Activated naive CD8-positive, alpha-beta T cell treated with anti-CD3 and anti-CD28 coated beads, Interleukin-2, amount 10 ng/mL, durations not matched to agents 7 days and 5 days (primary cell): ENCODE data around the gene RASAL1. TPM values are rescaled to one million over a fixed set of nuclear protein-coding genes. Genes with fewer than 3 reads are reported as not detected.

Experiments used
- ATAC-seq: fragments of 150-1000 bp; cut with Tn5 transposase; one replicate; pipeline ENCODE4 v1.10.0; 2021; ENCODE audit warnings: low read depth, moderate library complexity
- POLR2A ChIA-PET: fragments of 350-600 bp; sonication (Branson Sonifier 250); formaldehyde crosslinking; loops from one replicate; lab custom pipeline; 2021; ENCODE audit warnings: antibody characterized with exemption; lab: Charles Lee
- DNase-seq: peaks from one replicate; pipeline ENCODE4 v3.0.0; 2021
- H3K27ac Mint-ChIP-seq: one replicate; pipeline ENCODE4 v1.8.0; 2022; ENCODE audit warnings: mild to moderate bottlenecking, mixed read lengths
- H3K27me3 Mint-ChIP-seq: one replicate; pipeline ENCODE4 v1.8.0; 2022; ENCODE audit warnings: mild to moderate bottlenecking, moderate library complexity, mixed read lengths
- H3K36me3 Mint-ChIP-seq: one replicate; pipeline ENCODE4 v1.8.0; 2021; ENCODE audit warnings: mild to moderate bottlenecking, mixed read lengths
- H3K4me1 Mint-ChIP-seq: one replicate; pipeline ENCODE4 v1.8.0; 2021; ENCODE audit warnings: mixed read lengths
- H3K4me3 Mint-ChIP-seq: one replicate; pipeline ENCODE4 v1.8.0; 2022; ENCODE audit warnings: mild to moderate bottlenecking, moderate library complexity, mixed read lengths
- H3K9me3 Mint-ChIP-seq: one replicate; pipeline ENCODE4 v1.8.0; 2021; ENCODE audit warnings: mixed read lengths
- total RNA-seq, 2 experiments: library from RNA; stranded (reverse); gene quantifications; one replicate each; pipeline ENCODE4 v1.2.3, GENCODE V29; 2021

The RASAL1 gene
- total RNA-seq, 2 experiments from 2014 or later: 1.0 to 2.3 TPM

- no peaks in the 10 kb centered on the region for H3K9me3 Mint-ChIP-seq
- H3K27ac Mint-ChIP-seq: no peak overlapping the region
- peaks cover 9% of the 10 kb centered on the region for H3K4me1 Mint-ChIP-seq
- peaks cover 6% of the 10 kb centered on the region for H3K27me3 Mint-ChIP-seq
- H3K4me3 Mint-ChIP-seq: no peak overlapping the region
- POLR2A ChIA-PET: no interaction called here
- ATAC-seq (no peak), DNase-seq (no peak)
- no peaks in the 10 kb centered on the region for H3K36me3 Mint-ChIP-seq
These were observed 33.8 kb downstream of the RASAL1 start for GRCh38 chr12:113101751-113102150.

GRCh38 chr12:113099764-113100163, 35.8 kb downstream of the RASAL1 start:
- H3K4me1 Mint-ChIP-seq: peaks cover 5% of the 10 kb centered on the region
- H3K9me3 Mint-ChIP-seq: no peaks in the 10 kb centered on the region
- no peaks in the 10 kb centered on the region for H3K36me3 Mint-ChIP-seq
- DNase-seq: no peak
- no peak overlapping the region for H3K27ac Mint-ChIP-seq
- POLR2A ChIA-PET: no interaction called here
- peaks cover 6% of the 10 kb centered on the region for H3K27me3 Mint-ChIP-seq
- no peak overlapping the region for H3K4me3 Mint-ChIP-seq
- ATAC-seq: no peak

GRCh38 chr12:113099364-113099763, 36.2 kb downstream of the RASAL1 start:
- Mint-ChIP-seq H3K9me3 (no peaks in the 10 kb centered on the region), H3K4me1 (peaks cover 5% of the 10 kb centered on the region), H3K4me3 (no peak overlapping the region), H3K36me3 (no peaks in the 10 kb centered on the region), H3K27me3 (peaks cover 6% of the 10 kb centered on the region), H3K27ac (no peak overlapping the region)
- POLR2A ChIA-PET: interaction anchor here (0.5 kb wide), 1 partner anchor 24 kb away, joined by 3 read pairs; no protein-coding TSS in a partner anchor
- no peak for ATAC-seq
- DNase-seq: no peak

- peak; percentile 75 for DNase-seq
- Mint-ChIP-seq H3K27me3 (peaks cover 2% of the 10 kb centered on the region), H3K9me3 (no peaks in the 10 kb centered on the region), H3K4me3 (no peak overlapping the region), H3K27ac (no peak overlapping the region), H3K36me3 (no peaks in the 10 kb centered on the region), H3K4me1 (peaks cover 2% of the 10 kb centered on the region)
- POLR2A ChIA-PET: interaction anchor here (0.5 kb wide), 1 partner anchor 25 kb away, joined by 3 read pairs; no protein-coding TSS in a partner anchor
- ATAC-seq: peak; percentile 64
These were observed 37.0 kb downstream of the RASAL1 start for GRCh38 chr12:113098441-113099028.

GRCh38 chr12:113097716-113098440, 37.7 kb downstream of the RASAL1 start:
- no peak overlapping the region for H3K27ac Mint-ChIP-seq
- no peaks in the 10 kb centered on the region for H3K36me3 Mint-ChIP-seq
- DNase-seq (no peak), ATAC-seq (no peak)
- POLR2A ChIA-PET: no interaction called here
- H3K27me3 Mint-ChIP-seq: peaks cover 2% of the 10 kb centered on the region
- no peak overlapping the region for H3K4me3 Mint-ChIP-seq
- H3K4me1 Mint-ChIP-seq: peaks cover 2% of the 10 kb centered on the region
- no peaks in the 10 kb centered on the region for H3K9me3 Mint-ChIP-seq

- POLR2A ChIA-PET: interaction anchor here (0.7 kb wide), 1 partner anchor 57 kb away, joined by 5 read pairs; no protein-coding TSS in a partner anchor
- no peaks in the 10 kb centered on the region for H3K36me3 Mint-ChIP-seq
- H3K27me3 Mint-ChIP-seq: peaks cover 6% of the 10 kb centered on the region
- ATAC-seq (no peak), DNase-seq (no peak)
- H3K9me3 Mint-ChIP-seq: no peaks in the 10 kb centered on the region
- H3K27ac Mint-ChIP-seq: no peak overlapping the region
- no peak overlapping the region for H3K4me3 Mint-ChIP-seq
- H3K4me1 Mint-ChIP-seq: peaks cover 4% of the 10 kb centered on the region
These were observed 38.7 kb downstream of the RASAL1 start for GRCh38 chr12:113096675-113097461.

GRCh38 chr12:113095405-113095804, 40.2 kb downstream of the RASAL1 start:
- POLR2A ChIA-PET: no interaction called here
- H3K9me3 Mint-ChIP-seq: no peaks in the 10 kb centered on the region

GRCh38 chr12:113094738-113095137, 40.8 kb downstream of the RASAL1 start:
- H3K27ac Mint-ChIP-seq: no peak overlapping the region
- peaks cover 12% of the 10 kb centered on the region for H3K4me1 Mint-ChIP-seq
- H3K4me3 Mint-ChIP-seq: no peak overlapping the region
- POLR2A ChIA-PET: interaction anchor here (0.5 kb wide), 1 partner anchor 33 kb away, joined by 5 read pairs; no protein-coding TSS in a partner anchor
- DNase-seq: no peak
- no peaks in the 10 kb centered on the region for H3K36me3 Mint-ChIP-seq
- no peaks in the 10 kb centered on the region for H3K9me3 Mint-ChIP-seq
- ATAC-seq: no peak
- H3K27me3 Mint-ChIP-seq: peaks cover 4% of the 10 kb centered on the region

More at GRCh38 chr12:113095405-113095804, 40.2 kb downstream of the RASAL1 start:
- Mint-ChIP-seq H3K4me1 (peaks cover 7% of the 10 kb centered on the region), H3K27me3 (peaks cover 4% of the 10 kb centered on the region), H3K36me3 (no peaks in the 10 kb centered on the region), H3K27ac (no peak overlapping the region), H3K4me3 (no peak overlapping the region)
- no peak for ATAC-seq
- DNase-seq: no peak

GRCh38 chr12:113093409-113094101, 42.0 kb downstream of the RASAL1 start:
- DNase-seq (no peak), ATAC-seq (no peak)
- Mint-ChIP-seq H3K4me1 (peaks cover 20% of the 10 kb centered on the region), H3K36me3 (no peaks in the 10 kb centered on the region), H3K27ac (no peak overlapping the region), H3K27me3 (peaks cover 4% of the 10 kb centered on the region), H3K4me3 (no peak overlapping the region), H3K9me3 (no peaks in the 10 kb centered on the region)
- POLR2A ChIA-PET: no interaction called here

GRCh38 chr12:113092607-113093408, 42.8 kb downstream of the RASAL1 start:
- Mint-ChIP-seq H3K4me3 (no peak overlapping the region), H3K4me1 (peaks cover 21% of the 10 kb centered on the region), H3K27me3 (peaks cover 4% of the 10 kb centered on the region), H3K36me3 (no peaks in the 10 kb centered on the region), H3K9me3 (no peaks in the 10 kb centered on the region), H3K27ac (no peak overlapping the region)
- ATAC-seq: no peak
- DNase-seq: no peak
- POLR2A ChIA-PET: no interaction called here

- Mint-ChIP-seq H3K36me3 (no peaks in the 10 kb centered on the region), H3K27ac (no peak overlapping the region), H3K9me3 (no peaks in the 10 kb centered on the region), H3K27me3 (peaks cover 4% of the 10 kb centered on the region), H3K4me1 (peaks cover 30% of the 10 kb centered on the region), H3K4me3 (no peak overlapping the region)
- DNase-seq (no peak), ATAC-seq (no peak)
- POLR2A ChIA-PET: no interaction called here
These were observed 44.1 kb downstream of the RASAL1 start for GRCh38 chr12:113091506-113091905.

- ATAC-seq (no peak), DNase-seq (no peak)
- Mint-ChIP-seq H3K36me3 (no peaks in the 10 kb centered on the region), H3K4me1 (peaks cover 37% of the 10 kb centered on the region), H3K27me3 (peaks cover 4% of the 10 kb centered on the region), H3K27ac (no peak overlapping the region), H3K9me3 (no peaks in the 10 kb centered on the region), H3K4me3 (no peak overlapping the region)
- POLR2A ChIA-PET: no interaction called here
These were observed 44.8 kb downstream of the RASAL1 start for GRCh38 chr12:113090740-113091139.
